GM12874 (cell line): Measurements from ENCODE around the gene SPINK14.

Experiments
- CTCF ChIP-seq: IDR thresholded peaks from 2 replicates; pipeline ENCODE4 v1.5.1; 2011; ENCODE audit warnings: low read depth, mild to moderate bottlenecking, control low read depth, low read length, moderate library complexity; ENCODE audit not compliant: insufficient read depth

The SPINK14 gene

GRCh38 chr5:148166550-148167283 is 1.6 kb upstream of the SPINK14 start:
- no peak for TF ChIP-seq CTCF

GRCh38 chr5:148172377-148172776 is 4.0 kb downstream of the SPINK14 start:
- no peak for TF ChIP-seq CTCF

- TF ChIP-seq CTCF: no peak
Observed at GRCh38 chr5:148176480-148176879, 8.1 kb downstream of the SPINK14 start.

- TF ChIP-seq CTCF: no peak
Observed at GRCh38 chr5:148177207-148177606, 8.9 kb downstream of the SPINK14 start.

GRCh38 chr5:148179234-148179824 is 11.0 kb downstream of the SPINK14 start:
- TF ChIP-seq CTCF: peak; percentile 39; the same call in 1 of the 2 replicates

GRCh38 chr5:148186248-148187003 is 18.1 kb downstream of the SPINK14 start:
- TF ChIP-seq CTCF: no peak

- no peak for TF ChIP-seq CTCF
Observed at GRCh38 chr5:148191010-148191409, 22.7 kb downstream of the SPINK14 start.
